ENCODE results near the gene IL20RA.
"Not testable (repeated sequence)": the region's sequence is repeated elsewhere in the genome, so short reads cannot be mapped to it uniquely, and the experiment has no call there.

IL20RA gene

GRCh38 chr6:137008204-137008603 is 36.6 kb downstream of the IL20RA start:
- DNase-seq (ENCODE audit: low read depth, low spot score), result no peak

GRCh38 chr6:137006056-137006455 is 38.7 kb downstream of the IL20RA start:
- DNase-seq (ENCODE audit: low read depth, low spot score), result no peak

DNA sequence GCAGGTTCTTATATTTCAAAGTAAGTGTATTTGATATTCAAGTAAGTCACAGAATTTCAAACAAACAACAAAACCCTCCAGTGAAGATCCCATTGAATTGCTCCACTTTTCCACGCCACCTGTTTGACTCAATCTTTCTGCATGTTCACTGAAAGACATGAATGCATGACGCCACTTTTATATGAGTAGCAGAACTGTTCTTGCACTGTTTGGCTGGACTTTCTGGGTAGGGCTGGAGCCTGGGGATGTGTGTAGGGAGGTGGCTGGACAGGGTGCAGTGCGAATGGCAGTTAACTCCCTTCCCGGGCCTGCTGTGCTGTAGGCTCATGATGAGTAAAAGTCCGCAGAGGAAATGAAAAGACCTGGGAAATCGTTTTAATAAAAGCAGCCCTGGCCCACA is 39.7 kb downstream of the IL20RA start:
- DNase-seq (ENCODE audit: low read depth, low spot score), result no peak

DNA sequence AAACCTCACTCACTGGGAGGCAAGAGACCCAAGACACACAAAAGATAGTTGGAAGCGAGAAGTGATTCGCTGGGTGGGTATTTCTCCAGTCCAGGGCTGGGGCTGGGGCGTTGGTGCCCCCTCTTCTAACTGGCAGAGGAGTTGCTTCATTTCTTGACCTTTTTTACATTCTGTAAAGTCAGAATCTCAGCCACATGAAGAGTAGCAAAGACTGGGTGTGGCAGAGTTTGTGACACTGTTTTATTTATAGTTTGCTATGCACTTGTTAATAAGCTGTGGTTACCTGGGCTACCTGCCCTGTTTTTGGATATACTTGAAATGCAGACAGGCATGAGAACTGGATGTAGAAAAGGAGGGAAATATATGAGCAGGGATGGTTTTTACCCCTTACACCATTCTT is 42.3 kb downstream of the IL20RA start:
- no peak for DNase-seq (ENCODE audit: low read depth, low spot score)

DNA sequence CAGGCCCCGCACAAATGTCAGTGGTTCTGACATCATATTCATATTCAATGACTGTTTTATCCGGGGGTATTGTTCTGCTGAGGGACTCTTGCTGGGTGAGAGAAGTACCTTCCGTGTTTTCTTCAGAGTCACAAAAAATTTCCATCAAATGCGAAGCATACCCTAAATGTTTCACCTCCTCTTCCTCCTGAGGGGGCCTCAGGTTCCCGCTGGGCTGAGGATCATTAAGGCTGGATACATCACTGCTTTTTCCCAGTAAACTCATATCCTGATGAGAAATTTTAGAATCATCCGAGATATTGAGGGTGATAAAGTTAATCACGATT is 42.8 kb downstream of the IL20RA start:
- no peak for DNase-seq (ENCODE audit: low read depth, low spot score)

DNA sequence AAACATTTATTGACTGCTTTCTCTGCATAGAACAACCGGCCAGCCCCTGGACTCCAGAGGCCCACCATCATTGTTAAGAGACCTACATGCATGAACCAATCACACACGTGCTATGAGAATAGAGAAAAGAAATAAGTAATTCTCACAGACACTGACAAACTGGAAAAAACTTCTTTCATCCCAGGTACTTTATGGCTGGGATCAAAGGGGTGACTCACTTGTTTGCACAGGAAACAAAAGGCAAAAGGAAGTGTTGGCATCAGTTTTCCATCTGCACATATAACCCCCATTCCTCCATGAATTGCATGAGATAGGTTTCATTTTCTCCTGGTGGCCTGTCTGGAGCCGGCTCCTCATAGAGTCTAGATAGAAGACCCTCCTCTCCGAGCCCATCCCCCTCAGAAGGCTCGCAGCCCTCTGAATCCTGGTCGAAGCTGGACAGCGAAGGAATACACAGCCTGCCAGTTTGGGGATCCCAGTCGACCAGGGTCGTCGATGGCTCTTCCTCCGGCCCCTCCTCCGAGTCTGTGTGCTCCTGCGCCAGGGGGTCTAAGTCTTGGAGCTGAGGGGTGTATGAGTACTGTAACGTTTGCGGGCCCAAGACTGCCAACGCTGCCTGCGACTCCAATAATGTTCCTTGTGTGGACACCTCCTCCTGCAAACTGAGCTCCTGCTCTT is 43.3 kb downstream of the IL20RA start:
- no peak for DNase-seq (ENCODE audit: low read depth, low spot score)

- DNase-seq (ENCODE audit: low read depth, low spot score), result no peak
Measured at GRCh38 chr6:137000825-137001224, 43.9 kb downstream of the IL20RA start.

- no peak for DNase-seq (ENCODE audit: low read depth, low spot score)
Measured at GRCh38 chr6:136995521-136995920, 49.2 kb downstream of the IL20RA start.

DNA sequence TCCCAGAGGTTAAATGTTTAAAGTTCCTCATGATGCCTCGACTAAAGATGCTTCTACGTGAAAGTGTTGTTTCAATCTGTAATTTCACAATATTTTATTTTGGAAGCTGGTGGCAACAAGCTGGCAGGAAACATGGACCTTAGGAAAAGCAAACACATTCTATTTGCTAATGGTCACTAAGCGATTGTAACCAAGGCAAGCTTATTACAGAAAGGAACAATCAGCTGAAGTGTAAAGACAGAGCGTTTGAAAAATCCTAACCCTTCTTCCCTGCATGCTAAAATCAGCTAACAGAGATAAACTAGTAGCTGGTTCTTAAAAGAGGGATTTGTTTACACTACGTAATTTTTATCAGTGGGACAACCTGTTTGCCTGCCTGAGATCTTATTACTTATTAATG is 50.0 kb downstream of the IL20RA start:
- DNase-seq (ENCODE audit: low read depth, low spot score), result no peak

GRCh38 chr6:136992113-136992512 is 52.7 kb downstream of the IL20RA start:
- DNase-seq (ENCODE audit: low read depth, low spot score), result no peak

DNA sequence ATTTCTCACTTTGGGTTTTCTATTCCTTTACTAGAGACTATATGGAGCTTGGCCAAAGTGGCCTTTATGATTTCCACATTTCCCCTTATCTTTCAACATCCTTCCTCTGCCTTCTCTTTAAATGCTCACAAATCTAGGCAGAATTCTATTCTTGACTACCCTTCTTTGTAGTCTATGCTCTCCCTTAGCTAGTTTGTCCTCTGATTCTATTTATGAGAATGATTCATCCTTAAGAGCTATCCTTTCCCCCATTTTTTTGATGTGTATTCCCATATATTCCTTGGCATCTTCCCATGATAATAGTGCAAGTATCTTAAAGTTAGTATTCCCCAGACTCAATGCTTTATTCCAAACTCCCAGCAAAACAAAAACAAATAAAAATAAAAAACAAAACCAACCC is 53.1 kb downstream of the IL20RA start:
- DNase-seq (ENCODE audit: low read depth, low spot score), result no peak

DNA sequence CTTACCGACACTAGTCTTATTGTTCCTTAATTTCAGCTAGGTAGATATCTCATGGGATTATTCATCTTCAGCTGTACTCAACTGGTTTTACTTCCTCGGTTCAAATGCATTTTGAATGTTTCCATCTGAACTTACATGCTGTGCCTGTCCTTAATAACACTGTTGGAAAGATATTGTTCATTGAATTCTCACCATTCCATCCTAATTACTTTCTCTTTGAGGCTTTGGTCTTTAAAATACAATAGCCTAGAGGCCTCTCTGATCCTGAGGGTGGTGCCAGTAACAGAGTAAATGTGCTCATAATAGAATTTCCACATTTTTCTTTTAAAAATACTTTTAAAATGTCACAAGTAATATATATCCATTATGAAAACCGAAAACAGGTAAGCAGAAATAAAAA is 54.0 kb downstream of the IL20RA start:
- no peak for DNase-seq (ENCODE audit: low read depth, low spot score)

DNA sequence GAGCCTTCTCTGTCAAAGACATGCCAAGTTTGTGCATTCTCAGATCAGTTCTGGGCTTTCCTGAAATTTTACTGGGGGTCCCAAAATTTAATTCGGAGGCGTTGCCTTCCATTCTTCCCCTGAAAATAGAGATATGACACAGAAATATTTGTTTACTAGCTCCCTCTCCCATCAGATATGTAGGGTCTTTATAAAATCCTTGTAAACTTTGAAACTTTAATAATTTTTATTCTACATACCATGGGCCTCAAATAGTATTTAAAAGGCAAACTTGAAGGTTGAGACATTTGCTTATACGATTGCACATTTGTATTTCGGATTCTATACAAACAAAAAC is 54.6 kb downstream of the IL20RA start:
- DNase-seq (ENCODE audit: low read depth, low spot score), result no peak

DNA sequence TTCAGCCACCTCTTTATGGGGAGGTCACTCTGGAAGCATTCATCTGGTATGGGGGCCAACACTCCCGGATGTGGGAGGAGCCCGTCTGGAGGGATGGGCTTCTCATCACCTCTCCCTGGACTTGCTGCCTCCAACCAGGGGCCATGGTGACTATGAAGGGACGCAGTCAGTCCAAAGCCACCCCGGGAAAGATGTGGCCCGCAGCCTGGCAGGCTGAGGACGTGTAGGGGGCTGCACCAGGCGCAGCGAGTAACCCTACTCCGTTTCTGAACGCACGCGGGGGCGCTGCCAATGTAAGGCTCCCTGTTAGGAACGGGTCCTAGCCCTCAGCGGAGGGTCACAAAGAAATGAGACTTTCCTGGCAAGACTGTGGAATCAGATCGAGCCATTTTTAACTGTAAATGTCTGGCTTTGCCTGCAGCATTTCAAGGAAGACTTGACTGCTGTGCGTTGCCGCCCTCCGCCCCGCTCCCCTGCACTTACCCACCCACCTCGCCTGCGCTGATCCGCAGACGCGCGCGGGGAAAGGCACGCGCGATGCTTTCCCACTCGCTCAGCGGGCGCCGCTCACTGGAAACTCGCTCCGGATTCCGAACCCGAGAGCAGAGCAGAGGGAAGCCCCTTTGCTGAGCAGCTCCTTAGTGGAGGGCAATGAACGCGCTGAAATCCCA is 55.1 kb downstream of the IL20RA start:
- no peak for DNase-seq (ENCODE audit: low read depth, low spot score)

- DNase-seq (ENCODE audit: low read depth, low spot score), result no peak
Measured at GRCh38 chr6:136987526-136987925, 57.2 kb downstream of the IL20RA start.

- no peak for DNase-seq (ENCODE audit: low read depth, low spot score)
Measured at GRCh38 chr6:136985502-136985901, 59.3 kb downstream of the IL20RA start.

DNA sequence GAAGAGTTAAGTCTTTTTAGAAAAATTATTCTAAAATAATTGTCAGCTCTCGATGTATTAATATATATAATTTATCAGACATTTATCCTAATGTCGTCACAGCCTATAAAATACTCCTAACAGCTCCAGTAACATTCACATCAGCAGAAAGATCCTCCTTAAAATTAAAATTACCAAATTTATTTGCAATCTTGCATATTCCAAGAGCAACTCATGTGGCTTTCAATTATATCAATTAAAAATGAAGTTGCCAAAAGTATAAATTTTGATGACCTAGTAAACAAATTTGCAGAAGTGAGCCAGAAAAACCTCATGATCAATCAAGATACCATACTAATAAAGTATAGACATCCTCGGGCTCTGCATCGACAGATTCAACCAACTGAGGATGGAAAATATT is 60.2 kb downstream of the IL20RA start:
- no peak for DNase-seq (ENCODE audit: low read depth, low spot score)

DNA sequence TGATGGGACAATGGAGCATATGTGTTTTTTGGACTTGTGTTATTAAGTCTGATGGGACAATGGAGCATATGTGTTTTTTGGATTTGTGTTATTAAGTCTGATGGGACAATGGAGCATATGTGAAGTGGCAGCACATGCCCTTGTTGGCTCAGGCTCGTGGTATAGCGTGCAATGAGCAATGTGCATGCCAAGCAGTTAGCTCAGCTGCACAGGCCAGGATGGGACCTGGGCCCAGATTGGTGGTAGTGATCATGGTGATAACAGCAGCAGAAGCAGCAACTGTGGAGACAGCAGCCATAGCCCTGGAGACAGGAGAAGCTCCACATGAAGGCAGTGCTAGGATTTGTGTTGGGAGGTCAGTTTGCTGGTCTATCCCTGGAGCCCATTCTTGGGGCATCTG is 61.1 kb downstream of the IL20RA start:
- no peak for DNase-seq (ENCODE audit: low read depth, low spot score)

DNA sequence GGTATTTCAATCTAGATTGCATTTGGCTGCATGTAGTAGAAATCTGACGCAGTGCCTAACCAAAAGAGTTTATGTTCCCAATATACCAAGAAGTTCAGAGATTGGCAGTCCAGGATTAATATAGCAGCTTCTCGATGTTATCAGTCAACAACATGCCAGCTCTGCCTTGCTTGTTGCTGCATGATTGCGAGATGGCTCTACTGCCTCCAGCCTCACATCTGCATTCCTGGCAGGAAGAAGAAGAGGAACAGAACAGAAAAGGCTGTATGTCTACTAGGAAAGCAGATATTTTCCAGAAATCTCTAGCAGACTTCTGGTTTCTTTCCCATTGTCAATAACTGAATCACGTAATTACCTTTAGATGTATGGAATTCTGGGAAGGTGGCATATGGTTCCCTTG is 61.8 kb downstream of the IL20RA start:
- DNase-seq (ENCODE audit: low read depth, low spot score), result no peak

- no peak for DNase-seq (ENCODE audit: low read depth, low spot score)
Measured at GRCh38 chr6:136980070-136980469, 64.7 kb downstream of the IL20RA start.

GRCh38 chr6:136979206-136979605 is 65.6 kb downstream of the IL20RA start:
- DNase-seq (ENCODE audit: low read depth, low spot score), result no peak

DNA sequence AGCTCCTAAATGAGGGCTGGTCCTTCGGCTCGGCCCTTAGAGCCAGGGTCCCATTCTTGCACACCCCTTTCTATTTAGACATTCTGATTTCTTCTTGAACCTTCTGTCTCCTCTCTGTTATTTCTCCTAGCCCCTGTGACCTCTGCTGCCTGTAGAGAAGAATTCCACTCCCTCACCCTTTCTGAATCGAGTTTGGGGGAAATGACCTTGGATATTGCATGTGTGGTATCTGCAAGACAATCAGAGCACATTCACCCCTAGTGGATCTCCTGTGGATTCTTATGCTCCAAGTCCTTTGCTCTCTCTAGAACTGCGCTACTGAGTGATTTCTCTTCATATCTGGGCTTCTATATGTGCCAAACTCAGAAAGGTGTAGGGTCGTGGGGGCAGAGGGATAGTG is 67.7 kb downstream of the IL20RA start:
- DNase-seq (ENCODE audit: low read depth, low spot score), result no peak

DNA sequence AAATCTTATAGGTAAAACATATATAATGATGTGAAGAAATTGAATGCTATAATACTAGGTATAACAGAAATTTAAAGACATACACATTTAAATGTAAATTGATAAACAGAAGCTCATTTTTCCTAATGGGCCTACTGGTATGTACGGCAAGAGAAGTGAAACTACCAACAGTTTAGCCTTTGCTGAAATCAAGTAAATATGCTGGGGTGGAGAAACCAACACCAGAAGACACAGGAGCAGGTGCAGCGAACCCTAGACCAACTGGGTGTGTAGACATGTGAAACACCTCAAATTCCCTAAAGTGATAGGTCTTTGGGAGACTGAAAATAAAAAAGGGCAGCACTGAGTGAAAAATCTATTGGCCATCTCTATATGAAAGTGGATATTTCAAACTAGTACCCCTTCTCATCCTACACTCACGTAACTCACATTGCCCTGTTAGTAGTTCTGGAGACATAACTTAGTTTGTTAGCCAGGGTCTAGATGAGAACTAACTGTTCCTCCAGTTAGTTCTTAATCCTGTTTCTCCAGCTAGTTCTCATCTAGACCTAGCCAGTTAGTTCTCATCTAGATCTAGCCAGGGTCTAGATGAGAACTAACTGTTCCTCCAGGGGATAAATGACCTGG is 69.6 kb downstream of the IL20RA start:
- no peak for DNase-seq (ENCODE audit: low read depth, low spot score)

DNA sequence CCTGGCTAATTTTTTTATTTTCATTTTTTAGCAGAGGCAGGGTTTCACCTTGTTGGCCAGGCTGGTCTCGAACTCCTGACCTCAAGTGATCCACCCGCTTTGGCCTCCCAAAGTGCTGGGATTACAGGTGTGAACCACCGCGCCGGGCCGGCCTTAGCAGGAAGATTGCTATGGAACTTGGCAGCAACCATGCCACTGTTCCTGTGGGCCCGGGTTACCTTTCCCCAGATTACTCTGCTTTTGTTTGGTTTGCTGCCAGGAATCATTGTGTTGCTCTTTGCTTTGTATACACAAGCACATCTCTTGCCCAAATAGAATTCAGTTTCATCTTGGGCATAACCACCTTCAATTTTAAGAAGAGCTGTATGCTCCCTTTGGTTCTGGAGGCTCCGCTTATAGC is 71.0 kb downstream of the IL20RA start:
- not testable (repeated sequence) for DNase-seq (ENCODE audit: low read depth, low spot score)

Measured in activated naive CD8-positive, alpha-beta T cell treated with anti-CD3 and anti-CD28 coated beads, Interleukin-2, amount 50 U/mL, for 16 hours (primary cell).